SK-MEL-5 (cell line): Measurements from ENCODE around the gene GLUD2. TPM values are rescaled to one million over a fixed set of nuclear protein-coding genes. Genes with fewer than 3 reads are reported as not detected.
"Not testable (repeated sequence)": the region's sequence is repeated elsewhere in the genome, so short reads cannot be mapped to it uniquely, and the experiment has no call there.

ENCODE experiments used
- DNase-seq: peaks from one replicate; pipeline ENCODE4 v3.0.0-alpha.2; 2016; ENCODE audit warnings: low read depth, low spot score
- in situ Hi-C: cut with HindIII; loops from 2 replicates; pipeline ENCODE4 v1.10.0; 2016; ENCODE audit warnings: low sequenced_read_pairs, high pct_unique_total_duplicates, low pct_unique_long_range_greater_than_20kb
- total RNA-seq: library from RNA; depleted of rRNA; stranded (reverse); fragments of >200 nt; shearing (Covaris generic); gene quantifications from 2 replicates; pipeline ENCODE4 v1.2.3, GENCODE V29; 2014; rRNA removed

Gene GLUD2
- total RNA-seq, 1 experiment from 2014 or later: 19.9 TPM

DNA sequence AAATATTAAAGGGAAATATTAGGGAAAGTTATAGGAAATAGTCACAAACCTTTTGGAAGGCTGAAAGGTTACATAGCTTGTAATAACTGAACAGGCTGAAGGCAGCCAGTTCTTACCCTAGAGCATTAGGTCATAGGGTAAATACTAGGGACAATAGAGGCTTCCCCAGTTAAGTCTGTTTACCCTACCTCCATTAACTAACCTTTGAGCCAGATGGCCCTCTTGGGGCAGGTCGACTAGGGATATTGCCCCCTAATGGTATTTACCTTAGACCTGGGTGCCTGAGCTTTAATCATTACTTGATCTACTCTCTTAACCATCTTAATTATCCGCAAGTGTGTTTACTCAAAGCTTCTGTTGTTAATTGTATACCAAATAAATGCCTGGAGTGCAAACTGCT is 36.8 kb downstream of the GLUD2 start:
- DNase-seq, in situ Hi-C loops: not testable (repeated sequence)

DNA sequence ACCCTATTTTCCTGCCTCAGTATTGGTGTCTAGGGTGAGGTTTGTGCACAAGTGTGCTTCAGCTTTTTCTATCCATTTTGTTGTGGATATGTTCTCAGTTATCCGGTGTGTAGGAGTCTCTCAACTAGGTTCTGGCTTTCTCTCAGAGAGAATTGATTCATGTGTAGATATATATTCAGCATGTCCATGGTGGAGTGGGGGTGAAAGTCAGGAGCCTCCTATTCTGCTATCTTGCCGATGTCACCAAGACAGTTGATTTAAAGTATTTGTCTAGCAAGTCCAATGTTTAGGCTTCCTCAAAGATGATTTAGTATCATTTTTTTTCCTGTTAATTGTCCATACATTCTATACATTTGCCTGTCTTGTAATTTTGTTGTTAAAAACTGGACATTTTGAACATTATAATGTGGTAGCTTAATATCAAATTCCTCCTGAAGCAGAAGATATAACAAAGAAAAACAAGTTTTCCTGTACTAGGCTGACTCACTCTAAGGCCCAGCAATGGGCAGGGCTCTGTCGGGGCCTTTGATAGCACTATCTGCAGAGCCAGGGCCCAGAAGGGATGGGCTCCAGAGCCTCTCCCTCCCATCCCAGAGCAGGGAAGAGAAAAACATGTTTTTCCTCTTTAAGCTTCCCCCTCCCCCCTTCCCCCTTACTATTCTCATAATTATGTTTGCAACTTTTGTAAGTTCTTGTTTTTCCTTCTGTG is 37.6 kb downstream of the GLUD2 start:
- no peak for DNase-seq
- in situ Hi-C loops: no loop called here

DNA sequence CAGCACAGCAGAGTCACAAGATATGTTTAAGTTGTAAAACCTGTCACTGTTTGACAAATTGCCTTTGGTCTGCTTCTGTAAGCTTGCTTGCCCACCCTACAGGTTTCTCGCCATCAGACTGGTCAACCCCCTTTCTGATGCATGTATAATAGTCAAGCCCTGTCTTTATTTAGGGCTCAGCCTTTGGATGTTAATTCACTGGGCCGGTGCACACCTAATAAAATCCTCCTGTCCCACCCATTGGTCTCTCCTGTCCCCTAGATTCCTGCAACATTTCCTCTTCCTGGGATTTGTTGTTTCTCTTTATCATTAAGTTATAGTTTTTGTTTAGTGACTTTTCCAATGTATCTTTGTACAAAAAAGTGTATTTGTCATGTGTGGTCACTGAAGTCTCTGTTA is 38.2 kb downstream of the GLUD2 start:
- in situ Hi-C loops: no loop called here
- no peak for DNase-seq

DNA sequence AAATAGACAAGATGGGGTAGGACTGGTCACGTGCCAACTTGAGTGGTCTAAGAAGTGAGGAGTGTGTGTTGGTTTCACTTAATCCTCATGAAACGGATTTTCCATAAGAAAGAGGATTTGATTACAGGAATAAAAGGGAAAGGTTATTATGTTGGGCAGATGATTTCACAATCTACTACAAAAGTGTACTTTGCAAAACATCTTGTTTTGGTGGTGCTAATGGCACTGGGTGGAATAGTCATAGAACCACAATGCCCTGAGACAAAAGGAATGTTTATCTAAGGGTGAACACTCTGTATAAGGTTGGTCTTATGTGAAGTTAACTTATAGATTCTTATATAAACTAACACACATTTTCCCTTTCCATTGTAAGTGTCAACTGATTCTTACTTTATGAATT is 45.6 kb downstream of the GLUD2 start:
- peak; percentile 1 for DNase-seq
- in situ Hi-C loops: no loop called here

Other genes starting within 250 kb of the GLUD2 start
- gene CT47B1, start 171.7 kb upstream of the GLUD2 start, total RNA-seq: not detected in 2 replicates
- not detected in 2 replicates for gene CT47A11, start 110.5 kb upstream of the GLUD2 start, total RNA-seq
- gene CT47A10, start 105.6 kb upstream of the GLUD2 start, total RNA-seq: not detected in 2 replicates
- not detected in 2 replicates for gene CT47A9, start 100.7 kb upstream of the GLUD2 start, total RNA-seq
- gene CT47A8, start 95.9 kb upstream of the GLUD2 start, total RNA-seq: not detected in 2 replicates
- gene CT47A7, start 91.0 kb upstream of the GLUD2 start, total RNA-seq: not detected in 2 replicates
- not detected in 2 replicates for gene CT47A6, start 86.1 kb upstream of the GLUD2 start, total RNA-seq
- not detected in 2 replicates for gene CT47A5, start 81.3 kb upstream of the GLUD2 start, total RNA-seq
- not detected in 2 replicates for gene CT47A4, start 76.4 kb upstream of the GLUD2 start, total RNA-seq
- not detected in 2 replicates for gene CT47A3, start 71.5 kb upstream of the GLUD2 start, total RNA-seq
- gene CT47A2, start 66.7 kb upstream of the GLUD2 start, total RNA-seq: not detected in 2 replicates
- not detected in 2 replicates for gene CT47A1, start 61.9 kb upstream of the GLUD2 start, total RNA-seq